HG03066 (cell line): ENCODE data around the gene GPATCH3.
A peak's percentile ranks its signal among the peaks of the same experiment; 100 is the strongest.
"Not testable (repeated sequence)": the region's sequence is repeated elsewhere in the genome, so short reads cannot be mapped to it uniquely, and the experiment has no call there.

Experiments
- ATAC-seq: cut with Tn5 transposase; IDR thresholded peaks from one replicate; pipeline ENCODE4 v1.9.1; 2021; ENCODE audit warnings: low read depth; ENCODE audit not compliant: unreplicated experiment

GPATCH3 gene

GRCh38 chr1:26874896-26875295 lies 25.4 kb downstream of the GPATCH3 start:
- ATAC-seq: no peak

GRCh38 chr1:26873097-26873496 lies 27.2 kb downstream of the GPATCH3 start:
- ATAC-seq: not testable (repeated sequence)

- ATAC-seq: peak; percentile 91
These were observed 35.4 kb downstream of the GPATCH3 start for GRCh38 chr1:26864610-26865480.

GRCh38 chr1:26863685-26864077 lies 36.6 kb downstream of the GPATCH3 start:
- ATAC-seq: no peak

GRCh38 chr1:26862781-26863684 lies 37.2 kb downstream of the GPATCH3 start, which contains the start of gene SFN:
Gene SFN (plus strand): TSS chr1:26863149. CDS start chr1:26863213, 64 bp downstream.
- ATAC-seq: no peak

GRCh38 chr1:26861889-26862378 lies 38.3 kb downstream of the GPATCH3 start:
- no peak for ATAC-seq

GRCh38 chr1:26861286-26861701 lies 39.0 kb downstream of the GPATCH3 start:
- ATAC-seq: no peak

- no peak for ATAC-seq
These were observed 41.2 kb downstream of the GPATCH3 start for GRCh38 chr1:26858891-26859640.

- ATAC-seq: no peak
These were observed 42.1 kb downstream of the GPATCH3 start for GRCh38 chr1:26858160-26858559.

- no peak for ATAC-seq
These were observed 42.7 kb downstream of the GPATCH3 start for GRCh38 chr1:26857473-26858060.

- ATAC-seq: no peak
These were observed 43.4 kb downstream of the GPATCH3 start for GRCh38 chr1:26856604-26857469.

GRCh38 chr1:26856181-26856580 lies 44.1 kb downstream of the GPATCH3 start:
- ATAC-seq: no peak

GRCh38 chr1:26855636-26856035 lies 44.6 kb downstream of the GPATCH3 start:
- no peak for ATAC-seq

GRCh38 chr1:26854906-26855305 lies 45.4 kb downstream of the GPATCH3 start:
- ATAC-seq: no peak

GRCh38 chr1:26853600-26853999 lies 46.7 kb downstream of the GPATCH3 start:
- ATAC-seq: no peak

- ATAC-seq: no peak
These were observed 47.1 kb downstream of the GPATCH3 start for GRCh38 chr1:26853156-26853555.

- no peak for ATAC-seq
These were observed 47.6 kb downstream of the GPATCH3 start for GRCh38 chr1:26852701-26853100.

GRCh38 chr1:26851106-26851684 lies 49.1 kb downstream of the GPATCH3 start:
- ATAC-seq: no peak
